ENCODE results near the gene AIG1. TPM values are rescaled to one million over a fixed set of nuclear protein-coding genes. Genes with fewer than 3 reads are reported as not detected.

The AIG1 gene
- total RNA-seq, 1 donor from 2014 or later = 7.2 TPM

- Mint-ChIP-seq H3K27me3 (no peaks in the 10 kb centered on the region), H3K4me1 (no peaks in the 10 kb centered on the region), H3K9me3 (no peaks in the 10 kb centered on the region), H3K4me3 (no peak overlapping the region), H3K27ac (no peak overlapping the region), H3K36me3 (ENCODE audit: low read depth) (no peaks in the 10 kb centered on the region)
- no peak for TF ChIP-seq CTCF (IDR thresholded peaks at IDR 0.05)
- intact Hi-C loops (cut with micrococcal nuclease) = no loop called here
- DNase-seq (no peak), ATAC-seq (ENCODE audit: low read depth) (no peak)
- POLR2A ChIA-PET = no interaction called here
- CTCF ChIA-PET = interaction anchor here (1.1 kb wide), 1 partner anchor 8 kb away, joined by 3 read pairs; no protein-coding TSS in a partner anchor
These were observed 268.6 kb downstream of the AIG1 start for GRCh38 chr6:143329323-143329722.

- ChIA-PET CTCF (no interaction called here), POLR2A (no interaction called here)
- Mint-ChIP-seq H3K4me1 (no peaks in the 10 kb centered on the region), H3K4me3 (no peak overlapping the region), H3K36me3 (ENCODE audit: low read depth) (no peaks in the 10 kb centered on the region), H3K9me3 (no peaks in the 10 kb centered on the region), H3K27ac (no peak overlapping the region), H3K27me3 (no peaks in the 10 kb centered on the region)
- ATAC-seq (ENCODE audit: low read depth) (no peak), DNase-seq (no peak)
- TF ChIP-seq CTCF (IDR thresholded peaks at IDR 0.05) = no peak
- intact Hi-C loops (cut with micrococcal nuclease) = no loop called here
These were observed 270.7 kb downstream of the AIG1 start for GRCh38 chr6:143331362-143331761.

GRCh38 chr6:143332153-143332845, 271.6 kb downstream of the AIG1 start:
- ChIA-PET POLR2A (no interaction called here), CTCF (no interaction called here)
- no peak overlapping the region for H3K4me3 Mint-ChIP-seq
- no peaks in the 10 kb centered on the region for H3K9me3 Mint-ChIP-seq
- no peaks in the 10 kb centered on the region for H3K4me1 Mint-ChIP-seq
- no peaks in the 10 kb centered on the region for H3K27me3 Mint-ChIP-seq
- ATAC-seq (ENCODE audit: low read depth) (no peak), DNase-seq (no peak)
- no peak overlapping the region for H3K27ac Mint-ChIP-seq
- intact Hi-C loops (cut with micrococcal nuclease) = no loop called here
- TF ChIP-seq CTCF (IDR thresholded peaks at IDR 0.05) = no peak
- no peaks in the 10 kb centered on the region for H3K36me3 Mint-ChIP-seq (ENCODE audit: low read depth)

- Mint-ChIP-seq H3K4me1 (no peaks in the 10 kb centered on the region), H3K9me3 (no peaks in the 10 kb centered on the region), H3K27ac (no peak overlapping the region), H3K36me3 (ENCODE audit: low read depth) (no peaks in the 10 kb centered on the region), H3K27me3 (no peaks in the 10 kb centered on the region), H3K4me3 (no peak overlapping the region)
- ChIA-PET CTCF (no interaction called here), POLR2A (no interaction called here)
- no peak for ATAC-seq (ENCODE audit: low read depth)
- TF ChIP-seq CTCF (IDR thresholded peaks at IDR 0.05) = no peak
- intact Hi-C loops (cut with micrococcal nuclease) = no loop called here
- DNase-seq = no peak
These were observed 272.4 kb downstream of the AIG1 start for GRCh38 chr6:143333081-143333480.

- H3K4me3 Mint-ChIP-seq = no peak overlapping the region
- POLR2A ChIA-PET = no interaction called here
- no peak overlapping the region for H3K27ac Mint-ChIP-seq
- CTCF ChIA-PET = no interaction called here
- no peak for ATAC-seq (ENCODE audit: low read depth)
- H3K9me3 Mint-ChIP-seq = no peaks in the 10 kb centered on the region
- H3K4me1 Mint-ChIP-seq = no peaks in the 10 kb centered on the region
- no peak for DNase-seq
- TF ChIP-seq CTCF (IDR thresholded peaks at IDR 0.05) = no peak
- H3K36me3 Mint-ChIP-seq (ENCODE audit: low read depth) = no peaks in the 10 kb centered on the region
- no peaks in the 10 kb centered on the region for H3K27me3 Mint-ChIP-seq
- intact Hi-C loops (cut with micrococcal nuclease) = loop anchor here (2.0 kb wide), 1 partner anchor 859 kb away; no protein-coding TSS in a partner anchor
These were observed 273.2 kb downstream of the AIG1 start for GRCh38 chr6:143333749-143334520.

All from activated B cell treated with CpG ODN at 0.5 μM for 24 hours (primary cell).